GM18951 (cell line): ENCODE data around the gene POTEB2.
"Not testable (repeated sequence)": the region's sequence is repeated elsewhere in the genome, so short reads cannot be mapped to it uniquely, and the experiment has no call there.

ENCODE experiments used
- in situ Hi-C: fragments of 300-500 bp; cut with MboI; formaldehyde crosslinking; loops from one replicate; pipeline ENCODE4 v1.12.0; 2022; ENCODE audit warnings: low sequenced_read_pairs, mixed read lengths, inconsistent platforms; ENCODE audit not compliant: unreplicated experiment

Gene POTEB2

DNA sequence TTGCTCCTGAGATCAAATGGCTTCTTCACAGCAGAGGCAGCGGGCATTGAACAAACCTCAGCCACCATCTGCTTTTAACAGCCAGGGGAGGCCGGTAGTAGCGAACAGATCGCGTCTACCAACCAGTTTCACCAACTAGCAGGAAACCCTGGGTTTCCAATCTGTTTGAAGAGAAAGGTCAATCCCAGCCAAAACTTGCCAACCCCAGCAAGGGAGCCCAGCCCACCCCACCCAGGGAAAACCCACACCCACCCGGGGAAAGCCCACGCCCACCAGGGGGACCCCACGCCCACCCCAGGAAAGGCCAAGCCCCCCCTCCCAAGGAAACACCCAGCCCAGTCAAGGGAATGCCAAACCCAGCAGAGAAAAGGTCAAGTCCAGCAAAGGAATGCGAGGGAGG, at the start of gene POTEB2:
POTEB2 (minus strand) TSS at position 101 of the 400 bp plus-strand sequence; CDS start at position 68, 33 bp downstream.
- in situ Hi-C loops: not testable (repeated sequence)

- in situ Hi-C loops: not testable (repeated sequence)
These were observed 13.8 kb upstream of the POTEB2 start for GRCh38 chr15:20879916-20880315.

GRCh38 chr15:20878464-20878863, 12.3 kb upstream of the POTEB2 start:
- in situ Hi-C loops: not testable (repeated sequence)

GRCh38 chr15:20877819-20878218, 11.7 kb upstream of the POTEB2 start:
- in situ Hi-C loops: not testable (repeated sequence)
